ENCODE results near the gene TMC8. TPM values are rescaled to one million over a fixed set of nuclear protein-coding genes. Genes with fewer than 3 reads are reported as not detected.
A peak's percentile ranks its signal among the peaks of the same experiment; 100 is the strongest.
"Not testable (repeated sequence)": the region's sequence is repeated elsewhere in the genome, so short reads cannot be mapped to it uniquely, and the experiment has no call there.

TMC8 gene
- total RNA-seq, 1 donor = not detected

DNA sequence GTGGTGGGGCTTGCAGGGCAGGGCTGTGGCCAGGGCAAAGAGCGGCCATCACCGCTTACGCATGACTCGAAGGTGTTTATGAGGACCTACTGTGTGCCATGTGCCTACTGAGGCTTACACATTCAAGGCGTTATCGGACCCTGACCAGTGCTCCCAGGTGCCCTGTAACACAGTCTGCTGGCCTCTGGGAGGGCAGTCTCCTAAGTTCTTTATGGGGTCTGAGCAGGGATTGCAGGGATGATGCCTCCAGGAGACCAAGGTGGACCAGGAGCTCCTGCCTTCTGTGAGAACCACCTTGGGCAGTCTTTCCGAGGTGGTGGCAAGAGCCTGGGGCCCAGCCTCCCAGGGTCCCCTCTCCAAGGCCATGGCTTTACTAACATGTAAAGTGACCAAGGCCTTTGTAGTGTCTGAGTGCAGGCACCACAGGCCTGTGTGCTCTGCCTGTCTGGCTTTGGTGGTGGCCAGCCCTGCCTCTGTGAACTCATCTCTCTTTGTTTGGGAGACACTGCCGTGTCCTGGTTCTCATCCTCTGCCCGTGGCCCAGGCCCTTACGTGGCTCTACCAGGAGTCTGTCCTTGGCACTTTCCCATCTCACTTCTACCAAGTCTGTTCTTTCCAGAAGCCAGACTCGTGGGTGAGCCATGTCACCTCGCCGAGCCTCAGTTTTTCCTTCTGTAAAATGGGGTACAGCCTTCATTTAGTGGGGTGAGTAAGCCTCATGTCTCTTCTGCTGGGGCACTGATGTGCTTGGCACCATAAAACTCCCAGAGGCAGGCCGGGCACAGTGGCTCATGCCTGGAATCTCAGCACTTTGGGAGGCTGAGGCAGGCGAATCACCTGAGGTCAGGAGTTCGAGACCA, 34.4 kb downstream of the TMC8 start:
- H3K4me3 ChIP-seq (ENCODE audit: low read depth, low read length) = no peak overlapping the region
- no peak for DNase-seq (ENCODE audit: low read depth)
- TF ChIP-seq, protein P1, sequence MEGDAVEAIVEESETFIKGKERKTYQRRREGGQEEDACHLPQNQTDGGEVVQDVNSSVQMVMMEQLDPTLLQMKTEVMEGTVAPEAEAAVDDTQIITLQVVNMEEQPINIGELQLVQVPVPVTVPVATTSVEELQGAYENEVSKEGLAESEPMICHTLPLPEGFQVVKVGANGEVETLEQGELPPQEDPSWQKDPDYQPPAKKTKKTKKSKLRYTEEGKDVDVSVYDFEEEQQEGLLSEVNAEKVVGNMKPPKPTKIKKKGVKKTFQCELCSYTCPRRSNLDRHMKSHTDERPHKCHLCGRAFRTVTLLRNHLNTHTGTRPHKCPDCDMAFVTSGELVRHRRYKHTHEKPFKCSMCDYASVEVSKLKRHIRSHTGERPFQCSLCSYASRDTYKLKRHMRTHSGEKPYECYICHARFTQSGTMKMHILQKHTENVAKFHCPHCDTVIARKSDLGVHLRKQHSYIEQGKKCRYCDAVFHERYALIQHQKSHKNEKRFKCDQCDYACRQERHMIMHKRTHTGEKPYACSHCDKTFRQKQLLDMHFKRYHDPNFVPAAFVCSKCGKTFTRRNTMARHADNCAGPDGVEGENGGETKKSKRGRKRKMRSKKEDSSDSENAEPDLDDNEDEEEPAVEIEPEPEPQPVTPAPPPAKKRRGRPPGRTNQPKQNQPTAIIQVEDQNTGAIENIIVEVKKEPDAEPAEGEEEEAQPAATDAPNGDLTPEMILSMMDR (IDR thresholded peaks at IDR 0.05; ENCODE audit: insufficient read depth, low read length) = no peak

DNA sequence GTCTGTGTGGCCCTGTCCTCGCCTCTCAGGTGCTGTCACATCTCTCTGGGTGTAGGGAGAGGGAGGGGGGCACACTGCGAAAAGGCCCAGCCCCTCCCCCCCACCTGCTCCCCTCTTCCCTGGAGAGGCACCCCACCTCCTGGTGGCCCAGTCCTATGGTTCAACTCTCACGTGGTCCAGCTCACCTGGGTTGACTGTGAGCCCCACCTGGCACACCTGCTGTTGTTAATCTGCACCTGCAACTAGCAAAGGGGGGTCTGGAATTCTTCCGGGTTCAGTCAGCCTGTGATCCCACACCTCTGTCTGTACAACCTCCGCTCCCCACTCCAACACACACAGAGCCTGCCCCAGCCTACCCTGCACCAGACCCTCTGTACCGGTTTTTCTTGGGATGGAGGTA, 35.8 kb downstream of the TMC8 start:
- no peak for DNase-seq (ENCODE audit: low read depth)
- TF ChIP-seq, protein P1 (IDR thresholded peaks at IDR 0.05; ENCODE audit: insufficient read depth, low read length) = no peak
- H3K4me3 ChIP-seq (ENCODE audit: low read depth, low read length) = no peak overlapping the region

DNA sequence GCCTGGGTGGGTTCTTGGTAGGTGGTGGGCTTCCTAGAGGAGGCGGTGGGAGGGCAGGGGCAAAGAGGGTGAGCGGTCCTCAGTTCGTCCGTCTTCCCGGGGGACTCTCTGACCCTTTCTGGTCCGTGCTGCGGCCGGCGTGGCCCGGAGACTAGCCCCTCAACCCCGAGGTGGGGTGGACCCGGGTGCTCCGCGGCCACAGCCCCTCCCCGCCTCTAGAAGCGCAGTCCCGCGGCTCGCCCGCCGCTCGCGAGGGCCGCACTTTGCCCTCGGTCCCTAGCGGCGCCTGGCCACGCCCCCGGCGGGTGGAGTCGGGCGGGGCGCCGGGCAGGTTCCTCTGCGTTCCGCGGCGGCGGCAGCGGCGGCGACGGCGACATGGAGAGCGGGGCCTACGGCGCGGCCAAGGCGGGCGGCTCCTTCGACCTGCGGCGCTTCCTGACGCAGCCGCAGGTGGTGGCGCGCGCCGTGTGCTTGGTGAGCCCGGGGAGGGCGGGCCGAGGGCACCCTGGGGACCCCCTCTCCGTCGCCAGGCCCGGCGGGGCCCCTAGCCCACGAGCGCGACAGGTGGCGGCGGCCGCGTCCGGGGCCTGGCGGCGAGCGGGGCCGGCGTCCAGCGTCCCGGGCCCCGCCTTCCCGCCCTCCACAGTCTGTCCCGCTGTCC, 37.8 kb downstream of the TMC8 start, which contains the start of gene SYNGR2:
TSS of gene SYNGR2 (plus strand) at position 340 of the 661 bp plus-strand sequence. CDS start at position 376, 36 bp downstream.
- TF ChIP-seq, protein P1 (IDR thresholded peaks at IDR 0.05; ENCODE audit: insufficient read depth, low read length) = no peak
- DNase-seq (ENCODE audit: low read depth) = no peak
- H3K4me3 ChIP-seq (ENCODE audit: low read depth, low read length) = peak within 1 kb of the TSS; percentile 60

DNA sequence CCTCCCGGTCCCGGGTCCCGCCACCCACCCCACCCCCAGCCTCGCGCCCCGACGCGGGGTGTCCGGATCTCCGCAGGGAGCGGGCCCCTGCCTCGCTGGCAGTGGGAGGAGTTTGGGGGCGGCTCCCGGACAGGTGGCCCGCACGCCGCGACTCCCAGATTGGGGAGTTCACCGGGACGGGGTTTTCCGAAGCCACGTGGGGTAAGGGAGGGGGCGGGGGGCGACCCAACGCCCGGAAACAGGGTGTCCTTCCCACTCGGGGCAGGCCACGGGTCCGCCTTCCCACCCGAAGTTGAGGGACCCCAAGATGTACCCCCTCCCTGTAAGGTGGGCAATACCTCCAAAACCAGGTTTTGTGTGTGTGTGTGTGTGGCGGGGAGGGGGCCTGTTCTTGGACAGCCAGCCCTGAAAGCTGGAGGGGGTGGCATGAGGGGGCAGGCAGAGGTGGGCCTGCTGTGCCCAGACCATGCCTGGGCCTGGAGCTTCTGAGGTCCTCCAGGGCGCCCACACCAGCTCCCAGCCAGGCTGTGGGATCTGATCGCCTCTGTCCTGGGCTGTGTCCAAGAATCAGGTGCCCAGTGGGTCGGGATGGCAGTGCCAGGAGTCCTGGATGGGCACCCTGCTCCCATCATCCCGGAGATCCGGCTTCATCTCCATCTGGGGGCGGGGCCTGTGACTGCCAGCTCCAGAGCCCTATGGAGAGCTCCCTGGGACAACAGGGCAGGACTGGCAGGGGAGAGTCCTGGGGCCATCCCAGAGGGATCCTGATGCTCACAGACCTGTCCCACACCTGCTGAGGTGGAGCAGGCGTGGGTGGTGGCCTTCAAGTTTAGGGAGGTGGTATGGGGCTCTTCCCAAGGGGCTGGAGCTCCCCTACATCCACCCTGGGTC, 38.6 kb downstream of the TMC8 start:
- H3K4me3 ChIP-seq (ENCODE audit: low read depth, low read length) = peak overlapping the region; percentile 60
- no peak for DNase-seq (ENCODE audit: low read depth)
- TF ChIP-seq, protein P1 (IDR thresholded peaks at IDR 0.05; ENCODE audit: insufficient read depth, low read length) = no peak

DNA sequence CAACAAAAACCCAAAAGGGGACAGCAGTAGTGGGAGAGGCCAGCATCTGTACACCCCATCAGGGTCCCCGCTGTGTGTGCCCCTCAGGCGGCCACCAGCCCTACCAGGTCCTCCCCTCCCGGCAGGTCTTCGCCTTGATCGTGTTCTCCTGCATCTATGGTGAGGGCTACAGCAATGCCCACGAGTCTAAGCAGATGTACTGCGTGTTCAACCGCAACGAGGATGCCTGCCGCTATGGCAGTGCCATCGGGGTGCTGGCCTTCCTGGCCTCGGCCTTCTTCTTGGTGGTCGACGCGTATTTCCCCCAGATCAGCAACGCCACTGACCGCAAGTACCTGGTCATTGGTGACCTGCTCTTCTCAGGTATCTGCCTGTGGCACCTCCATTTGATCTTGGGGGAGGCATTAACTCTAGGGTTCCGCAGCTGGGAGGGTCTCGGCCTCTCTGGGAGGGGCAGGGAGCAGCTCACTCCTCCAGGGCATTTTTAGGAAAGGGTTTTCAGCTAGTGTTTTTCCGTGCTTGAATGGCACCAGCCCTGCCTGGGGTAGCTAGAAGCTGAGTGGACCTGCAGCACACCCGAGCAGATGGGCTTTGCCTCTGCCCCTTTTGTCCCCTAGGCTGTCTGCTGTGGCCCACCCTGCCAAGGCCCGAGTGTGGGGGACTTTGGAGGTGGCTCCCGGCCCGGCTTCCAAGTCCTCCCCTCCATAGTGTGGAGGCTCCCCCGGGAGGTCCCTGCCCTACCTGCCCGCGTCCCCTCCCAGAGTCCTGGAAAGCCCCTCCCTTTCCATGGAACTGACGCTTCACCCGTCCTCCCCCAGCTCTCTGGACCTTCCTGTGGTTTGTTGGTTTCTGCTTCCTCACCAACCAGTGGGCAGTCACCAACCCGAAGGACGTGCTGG, 40.4 kb downstream of the TMC8 start:
- TF ChIP-seq, protein P1 (IDR thresholded peaks at IDR 0.05; ENCODE audit: insufficient read depth, low read length) = no peak
- DNase-seq (ENCODE audit: low read depth) = no peak
- H3K4me3 ChIP-seq (ENCODE audit: low read depth, low read length) = no peak overlapping the region

DNA sequence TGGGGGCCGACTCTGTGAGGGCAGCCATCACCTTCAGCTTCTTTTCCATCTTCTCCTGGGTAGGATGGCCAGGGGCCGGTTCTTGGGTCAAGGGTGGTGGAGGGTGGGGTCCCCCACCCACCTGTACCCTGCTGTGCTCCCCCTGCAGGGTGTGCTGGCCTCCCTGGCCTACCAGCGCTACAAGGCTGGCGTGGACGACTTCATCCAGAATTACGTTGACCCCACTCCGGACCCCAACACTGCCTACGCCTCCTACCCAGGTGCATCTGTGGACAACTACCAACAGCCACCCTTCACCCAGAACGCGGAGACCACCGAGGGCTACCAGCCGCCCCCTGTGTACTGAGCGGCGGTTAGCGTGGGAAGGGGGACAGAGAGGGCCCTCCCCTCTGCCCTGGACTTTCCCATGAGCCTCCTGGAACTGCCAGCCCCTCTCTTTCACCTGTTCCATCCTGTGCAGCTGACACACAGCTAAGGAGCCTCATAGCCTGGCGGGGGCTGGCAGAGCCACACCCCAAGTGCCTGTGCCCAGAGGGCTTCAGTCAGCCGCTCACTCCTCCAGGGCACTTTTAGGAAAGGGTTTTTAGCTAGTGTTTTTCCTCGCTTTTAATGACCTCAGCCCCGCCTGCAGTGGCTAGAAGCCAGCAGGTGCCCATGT, 41.1 kb downstream of the TMC8 start:
- H3K4me3 ChIP-seq (ENCODE audit: low read depth, low read length); DNase-seq (ENCODE audit: low read depth): not testable (repeated sequence)
